Measurements from ENCODE around the gene RBM12. TPM values are rescaled to one million over a fixed set of nuclear protein-coding genes. Genes with fewer than 3 reads are reported as not detected.
A peak's percentile ranks its signal among the peaks of the same experiment; 100 is the strongest.
"Not testable (repeated sequence)": the region's sequence is repeated elsewhere in the genome, so short reads cannot be mapped to it uniquely, and the experiment has no call there.

The RBM12 gene, protein sequence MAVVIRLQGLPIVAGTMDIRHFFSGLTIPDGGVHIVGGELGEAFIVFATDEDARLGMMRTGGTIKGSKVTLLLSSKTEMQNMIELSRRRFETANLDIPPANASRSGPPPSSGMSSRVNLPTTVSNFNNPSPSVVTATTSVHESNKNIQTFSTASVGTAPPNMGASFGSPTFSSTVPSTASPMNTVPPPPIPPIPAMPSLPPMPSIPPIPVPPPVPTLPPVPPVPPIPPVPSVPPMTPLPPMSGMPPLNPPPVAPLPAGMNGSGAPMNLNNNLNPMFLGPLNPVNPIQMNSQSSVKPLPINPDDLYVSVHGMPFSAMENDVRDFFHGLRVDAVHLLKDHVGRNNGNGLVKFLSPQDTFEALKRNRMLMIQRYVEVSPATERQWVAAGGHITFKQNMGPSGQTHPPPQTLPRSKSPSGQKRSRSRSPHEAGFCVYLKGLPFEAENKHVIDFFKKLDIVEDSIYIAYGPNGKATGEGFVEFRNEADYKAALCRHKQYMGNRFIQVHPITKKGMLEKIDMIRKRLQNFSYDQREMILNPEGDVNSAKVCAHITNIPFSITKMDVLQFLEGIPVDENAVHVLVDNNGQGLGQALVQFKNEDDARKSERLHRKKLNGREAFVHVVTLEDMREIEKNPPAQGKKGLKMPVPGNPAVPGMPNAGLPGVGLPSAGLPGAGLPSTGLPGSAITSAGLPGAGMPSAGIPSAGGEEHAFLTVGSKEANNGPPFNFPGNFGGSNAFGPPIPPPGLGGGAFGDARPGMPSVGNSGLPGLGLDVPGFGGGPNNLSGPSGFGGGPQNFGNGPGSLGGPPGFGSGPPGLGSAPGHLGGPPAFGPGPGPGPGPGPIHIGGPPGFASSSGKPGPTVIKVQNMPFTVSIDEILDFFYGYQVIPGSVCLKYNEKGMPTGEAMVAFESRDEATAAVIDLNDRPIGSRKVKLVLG
- total RNA-seq, result 50.9 and 56.1 TPM in 2 replicates

- no peak for TF ChIP-seq CTCF (IDR thresholded peaks at IDR 0.05; ENCODE audit: insufficient read depth, low read depth, low read length)
- H3K4me3 ChIP-seq (ENCODE audit: low read depth, low read length), result peak within 1 kb of the TSS; percentile 96
- DNase-seq (ENCODE audit: low read depth), result peak; percentile 94
These were observed at the start of gene RBM12, which contains the start of gene CPNE1 for GRCh38 chr20:35664466-35665206. Gene RBM12, minus strand, starts transcription at chr20:35664900. Its CDS starts 9,578 bp downstream, at chr20:35655322. Gene CPNE1, minus strand, starts transcription at chr20:35664900. Its CDS starts 31,977 bp downstream, at chr20:35632923.

GRCh38 chr20:35714127-35714526, 49.4 kb upstream of the RBM12 start:
- TF ChIP-seq CTCF (IDR thresholded peaks at IDR 0.05; ENCODE audit: insufficient read depth, low read depth, low read length), result no peak
- no peak overlapping the region for H3K4me3 ChIP-seq (ENCODE audit: low read depth, low read length)
- DNase-seq (ENCODE audit: low read depth), result no peak

GRCh38 chr20:35713120-35713519, 48.4 kb upstream of the RBM12 start:
- not testable (repeated sequence) for DNase-seq (ENCODE audit: low read depth); H3K4me3 ChIP-seq (ENCODE audit: low read depth, low read length)

DNA sequence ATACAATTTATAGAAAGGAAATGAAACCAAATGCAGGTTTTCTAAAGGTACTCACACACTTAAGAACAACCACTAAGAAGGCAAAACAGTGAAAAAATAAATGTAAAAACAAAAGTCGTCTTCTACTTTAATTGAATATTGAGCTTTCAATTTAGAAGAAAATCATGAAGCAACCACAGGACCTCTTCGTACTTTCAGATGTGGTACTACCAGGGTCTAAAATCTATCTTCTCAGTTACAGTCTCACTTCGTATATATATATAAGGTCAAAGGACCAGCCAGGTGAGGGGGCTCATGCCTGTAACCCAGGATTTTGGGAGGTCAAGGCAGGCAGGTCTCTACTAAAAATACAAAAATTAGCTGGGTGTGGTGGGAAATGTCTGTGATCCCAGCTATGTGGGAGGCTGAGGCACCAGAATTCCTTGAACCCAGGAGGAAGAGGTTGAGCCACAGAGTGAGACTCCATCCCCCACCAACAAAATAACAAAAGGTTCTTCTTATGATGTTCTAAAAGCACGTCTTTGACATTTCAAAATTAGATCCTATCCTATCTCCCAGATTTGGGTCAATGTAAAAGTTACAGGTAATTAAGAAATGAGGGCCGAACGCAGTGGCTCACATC, 47.0 kb upstream of the RBM12 start:
- DNase-seq (ENCODE audit: low read depth), result no peak
- no peak overlapping the region for H3K4me3 ChIP-seq (ENCODE audit: low read depth, low read length)
- TF ChIP-seq CTCF (IDR thresholded peaks at IDR 0.05; ENCODE audit: insufficient read depth, low read depth, low read length), result no peak

DNA sequence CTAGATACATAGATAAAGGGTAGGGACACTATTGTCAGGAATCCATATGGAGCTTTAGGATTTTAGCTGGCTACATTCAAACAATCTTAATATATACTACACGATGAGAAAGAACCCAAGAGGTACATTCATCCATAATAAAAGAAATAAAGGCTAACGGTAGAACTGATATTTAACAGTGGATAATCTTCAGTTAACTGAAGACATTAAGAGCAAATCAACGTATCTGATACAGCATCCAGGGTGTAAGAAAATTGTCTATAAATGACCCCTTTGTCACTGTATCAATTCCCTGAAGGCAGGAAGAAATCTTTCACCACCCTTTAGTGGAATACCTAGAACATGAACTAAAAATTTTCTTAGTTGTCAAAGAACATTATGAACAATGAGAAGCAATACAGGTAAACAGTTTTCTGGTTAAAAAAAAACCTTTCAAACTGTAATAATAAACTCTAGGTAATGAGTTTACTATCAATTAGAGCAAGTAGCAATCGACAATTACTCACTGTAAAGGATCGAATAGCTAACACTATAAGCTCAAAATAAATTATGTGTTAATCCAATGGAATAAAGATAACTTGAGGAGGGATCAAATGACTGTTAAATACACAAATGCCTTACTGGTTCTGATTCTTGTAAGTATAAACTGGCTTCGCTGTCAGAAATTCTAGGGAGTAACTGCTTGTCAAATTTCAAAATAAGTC, 46.3 kb upstream of the RBM12 start:
- DNase-seq (ENCODE audit: low read depth), result no peak
- no peak overlapping the region for H3K4me3 ChIP-seq (ENCODE audit: low read depth, low read length)
- TF ChIP-seq CTCF (IDR thresholded peaks at IDR 0.05; ENCODE audit: insufficient read depth, low read depth, low read length), result no peak

DNA sequence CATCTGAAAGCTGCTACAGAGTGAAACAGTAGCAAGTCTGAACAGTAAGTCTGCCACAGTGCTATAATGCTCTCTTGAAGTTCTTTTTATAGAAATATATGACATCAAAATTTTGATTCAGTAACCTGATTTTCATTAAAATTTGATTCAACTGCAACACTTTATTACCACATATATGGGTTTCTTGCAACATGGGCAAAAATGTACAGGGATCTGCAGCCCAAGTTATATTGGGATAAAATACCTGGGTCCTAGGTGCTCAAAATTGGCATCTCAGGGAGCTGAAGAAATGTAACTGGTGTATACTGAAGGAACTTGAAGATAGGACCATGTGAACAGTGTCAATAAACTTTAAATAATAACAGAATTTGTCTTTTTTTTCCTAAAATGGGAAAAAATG, 45.3 kb upstream of the RBM12 start:
- TF ChIP-seq CTCF (IDR thresholded peaks at IDR 0.05; ENCODE audit: insufficient read depth, low read depth, low read length), result no peak
- no peak for DNase-seq (ENCODE audit: low read depth)
- no peak overlapping the region for H3K4me3 ChIP-seq (ENCODE audit: low read depth, low read length)

Measured in fibroblast of villous mesenchyme (primary cell).